22Rv1 (cell line): ENCODE data around the gene DTD1.

Experiments
- CTCF ChIP-seq: fragments of 450-650 bp; IDR thresholded peaks from 2 replicates; pipeline ENCODE4 v1.5.1; 2017; ENCODE audit warnings: mild to moderate bottlenecking
- ZFX ChIP-seq: fragments of 450-650 bp; IDR thresholded peaks from 2 replicates; pipeline ENCODE4 v1.6.1; 2017; ENCODE audit warnings: antibody characterized with exemption, borderline replicate concordance

- TF ChIP-seq CTCF (no peak), ZFX (no peak)
Observed at GRCh38 chr20:18813483-18813882, 225.6 kb downstream of the DTD1 start, which contains the start of gene SCP2D1.
